Nephron progenitor cell (in vitro differentiated cells): ENCODE measurements around the gene SUPT4H1.

Experiments used
- DNase-seq: peaks from one replicate; pipeline ENCODE4 v3.0.0; 2021
- H3K27ac Mint-ChIP-seq: 2 replicates; pipeline ENCODE4 v1.8.0; 2021; ENCODE audit warnings: mild to moderate bottlenecking, moderate library complexity, mixed read lengths
- H3K27me3 Mint-ChIP-seq: 2 replicates; pipeline ENCODE4 v1.8.0; 2021; ENCODE audit warnings: mild to moderate bottlenecking, low read depth, mixed read lengths; ENCODE audit not compliant: poor library complexity
- H3K36me3 Mint-ChIP-seq: 2 replicates; pipeline ENCODE4 v1.8.0; 2021; ENCODE audit warnings: low read depth, mixed read lengths
- H3K4me1 Mint-ChIP-seq: 2 replicates; pipeline ENCODE4 v1.8.0; 2021; ENCODE audit warnings: mixed read lengths
- H3K4me3 Mint-ChIP-seq: 2 replicates; pipeline ENCODE4 v1.8.0; 2021; ENCODE audit warnings: mild to moderate bottlenecking, moderate library complexity, mixed read lengths
- H3K9me3 Mint-ChIP-seq: 2 replicates; pipeline ENCODE4 v1.8.0; 2021; ENCODE audit warnings: mild to moderate bottlenecking, moderate library complexity, mixed read lengths
- TF ChIP-seq, protein P1 (sequence below): fragments of 200-600 bp; sonication (generic); IDR thresholded peaks from 2 replicates; pipeline ENCODE4 v1.5.0; 2021; ENCODE audit warnings: antibody characterized with exemption

SUPT4H1 gene

DNA sequence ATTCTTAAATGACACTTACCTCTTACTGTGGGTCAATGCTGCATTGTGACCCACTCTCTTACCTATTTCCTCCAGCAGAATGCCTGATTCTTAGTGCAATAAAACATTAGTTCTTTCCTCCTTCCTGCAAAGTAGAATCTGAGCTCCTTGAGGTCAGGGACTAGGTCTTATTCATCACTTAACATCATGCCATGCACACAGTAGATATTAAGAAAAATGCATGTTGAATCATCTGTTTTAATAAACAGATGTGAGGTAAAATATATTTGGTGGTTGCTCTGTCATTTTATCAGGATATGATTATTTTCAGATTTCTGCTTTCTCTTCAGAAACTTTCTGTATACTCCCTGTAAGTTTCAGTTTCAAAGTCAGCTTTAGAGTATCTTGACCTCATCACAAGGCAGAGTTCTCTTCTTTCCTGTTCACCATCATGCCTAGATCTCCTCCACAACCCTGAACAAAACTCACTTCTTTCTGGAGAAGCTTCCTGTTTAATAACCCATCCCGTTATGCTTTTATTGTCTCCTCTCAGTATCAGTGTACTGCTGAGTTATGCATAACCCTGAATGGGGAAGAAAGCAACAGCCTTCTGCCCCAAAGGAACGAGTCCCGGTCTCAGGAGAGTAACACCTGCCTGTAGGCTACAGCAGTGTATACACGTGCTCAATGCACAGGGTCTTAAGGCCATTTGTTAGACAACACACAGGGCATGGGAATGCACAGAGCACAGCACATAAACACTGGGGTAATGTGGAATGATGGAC is 30.3 kb upstream of the SUPT4H1 start:
- no peak for DNase-seq
- no peaks in the 10 kb centered on the region for H3K36me3 Mint-ChIP-seq
- H3K9me3 Mint-ChIP-seq = no peaks in the 10 kb centered on the region
- peaks cover 3% of the 10 kb centered on the region for H3K27me3 Mint-ChIP-seq
- TF ChIP-seq, protein P1, sequence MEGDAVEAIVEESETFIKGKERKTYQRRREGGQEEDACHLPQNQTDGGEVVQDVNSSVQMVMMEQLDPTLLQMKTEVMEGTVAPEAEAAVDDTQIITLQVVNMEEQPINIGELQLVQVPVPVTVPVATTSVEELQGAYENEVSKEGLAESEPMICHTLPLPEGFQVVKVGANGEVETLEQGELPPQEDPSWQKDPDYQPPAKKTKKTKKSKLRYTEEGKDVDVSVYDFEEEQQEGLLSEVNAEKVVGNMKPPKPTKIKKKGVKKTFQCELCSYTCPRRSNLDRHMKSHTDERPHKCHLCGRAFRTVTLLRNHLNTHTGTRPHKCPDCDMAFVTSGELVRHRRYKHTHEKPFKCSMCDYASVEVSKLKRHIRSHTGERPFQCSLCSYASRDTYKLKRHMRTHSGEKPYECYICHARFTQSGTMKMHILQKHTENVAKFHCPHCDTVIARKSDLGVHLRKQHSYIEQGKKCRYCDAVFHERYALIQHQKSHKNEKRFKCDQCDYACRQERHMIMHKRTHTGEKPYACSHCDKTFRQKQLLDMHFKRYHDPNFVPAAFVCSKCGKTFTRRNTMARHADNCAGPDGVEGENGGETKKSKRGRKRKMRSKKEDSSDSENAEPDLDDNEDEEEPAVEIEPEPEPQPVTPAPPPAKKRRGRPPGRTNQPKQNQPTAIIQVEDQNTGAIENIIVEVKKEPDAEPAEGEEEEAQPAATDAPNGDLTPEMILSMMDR = no peak
- H3K4me1 Mint-ChIP-seq = peaks cover 63% of the 10 kb centered on the region
- no peak overlapping the region for H3K4me3 Mint-ChIP-seq
- H3K27ac Mint-ChIP-seq = peak overlapping the region; percentile 24

DNA sequence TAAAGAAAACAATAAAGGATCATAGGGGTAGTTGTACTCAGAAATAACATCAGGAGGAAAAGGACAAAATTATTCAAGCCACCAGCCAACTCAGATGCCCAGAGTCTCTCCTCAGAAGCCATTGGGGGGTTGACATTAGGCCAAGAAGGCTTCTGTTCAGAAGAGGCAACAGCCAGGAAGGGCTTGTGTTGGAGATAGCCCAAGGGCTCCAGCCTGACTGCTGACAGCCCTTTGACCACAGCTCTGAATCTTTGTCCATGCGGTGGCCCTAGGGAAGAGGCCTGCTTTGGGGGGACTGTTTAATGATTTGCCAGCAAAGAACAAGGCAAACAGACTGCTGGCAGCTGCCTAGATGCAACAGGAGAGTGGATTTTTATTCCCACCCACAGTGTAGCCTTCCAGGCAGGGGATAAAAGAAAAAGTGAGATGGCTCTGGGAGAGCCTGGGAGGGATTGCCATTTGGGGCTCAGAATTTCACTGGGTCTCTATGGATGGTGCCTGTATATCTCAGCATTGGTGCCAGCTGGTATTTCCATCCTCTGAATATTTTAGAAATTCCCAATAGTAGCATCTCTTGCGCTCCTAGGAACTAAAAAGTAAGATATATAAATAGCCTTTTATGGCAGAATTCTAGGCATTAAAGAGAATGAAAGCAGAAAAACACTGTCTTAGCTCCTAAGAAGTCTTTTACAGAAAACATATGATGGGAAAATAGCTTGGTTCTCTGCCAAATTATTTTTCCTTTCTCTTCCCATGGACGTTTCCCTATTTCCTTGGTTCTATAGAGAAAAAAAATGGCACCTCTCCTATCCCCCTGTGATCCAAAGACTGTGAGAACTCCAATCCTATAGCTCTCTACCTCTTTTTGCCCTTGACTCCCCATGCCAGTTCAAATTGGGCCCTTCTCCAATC is 29.4 kb upstream of the SUPT4H1 start:
- TF ChIP-seq, protein P1 = no peak
- peak overlapping the region; percentile 90 for H3K27ac Mint-ChIP-seq
- H3K9me3 Mint-ChIP-seq = no peaks in the 10 kb centered on the region
- no peaks in the 10 kb centered on the region for H3K36me3 Mint-ChIP-seq
- peaks cover 3% of the 10 kb centered on the region for H3K27me3 Mint-ChIP-seq
- no peak overlapping the region for H3K4me3 Mint-ChIP-seq
- DNase-seq = no peak
- peaks cover 64% of the 10 kb centered on the region for H3K4me1 Mint-ChIP-seq

DNA sequence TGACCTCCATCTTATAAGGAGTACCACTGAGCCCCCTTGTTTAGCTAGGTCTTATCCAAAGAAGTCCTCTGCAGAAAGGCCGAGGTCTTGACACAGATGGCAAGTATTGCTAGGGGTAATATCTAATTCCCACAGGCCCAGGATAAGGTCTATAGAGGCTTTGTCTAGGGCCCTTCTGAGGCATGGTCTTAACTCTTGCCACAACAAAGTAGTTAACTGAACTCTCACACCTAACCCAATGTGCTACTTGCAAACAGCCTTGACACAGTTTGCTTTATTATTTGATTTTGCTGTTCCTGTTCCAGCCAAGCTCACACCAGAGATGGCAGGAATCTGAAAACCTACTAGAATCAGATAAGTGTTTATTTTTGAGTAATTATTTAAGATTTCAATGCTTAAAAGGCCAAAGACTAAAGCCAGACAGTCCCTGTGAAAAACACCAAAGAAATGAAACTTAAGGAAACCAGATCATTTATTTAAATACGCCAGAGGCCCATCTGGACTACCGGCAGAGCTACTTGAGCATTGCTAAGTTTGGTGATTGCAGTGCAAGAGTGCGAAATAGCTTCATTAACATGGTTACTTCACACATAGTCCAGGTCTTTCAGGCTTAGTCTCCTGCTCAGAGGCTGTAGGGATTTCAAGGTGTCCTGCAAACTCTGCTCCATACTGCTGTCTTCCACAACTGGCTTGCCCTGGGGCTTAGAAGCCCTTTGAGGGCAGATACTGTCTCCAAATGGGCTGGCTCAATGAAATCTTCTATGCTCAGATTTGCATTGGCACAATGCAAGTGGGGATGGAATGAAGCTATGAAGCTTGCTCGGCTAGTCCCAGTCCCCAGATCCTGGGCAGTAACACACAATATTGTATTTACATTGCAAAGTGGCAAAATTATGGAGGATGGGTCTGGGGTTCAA is 28.5 kb upstream of the SUPT4H1 start:
- Mint-ChIP-seq H3K9me3 (no peaks in the 10 kb centered on the region), H3K4me1 (peaks cover 66% of the 10 kb centered on the region), H3K27ac (peak overlapping the region; percentile 90), H3K4me3 (no peak overlapping the region), H3K36me3 (no peaks in the 10 kb centered on the region), H3K27me3 (peaks cover 3% of the 10 kb centered on the region)
- no peak for DNase-seq
- TF ChIP-seq, protein P1 = no peak

DNA sequence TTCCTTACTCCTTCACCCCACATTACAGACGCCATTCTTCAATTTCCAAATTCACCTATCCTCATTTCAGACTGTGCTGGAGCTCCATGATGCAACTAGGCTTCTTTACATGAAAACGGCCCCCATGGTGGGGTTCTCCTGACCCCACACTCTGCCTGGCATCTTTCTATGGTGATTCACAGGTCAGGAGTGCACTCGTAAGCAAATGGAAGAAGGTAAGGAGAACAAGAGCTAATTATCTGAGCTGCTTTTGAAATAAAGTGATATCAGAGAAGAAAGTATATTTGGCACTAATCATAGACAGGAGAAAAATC is 27.5 kb upstream of the SUPT4H1 start:
- Mint-ChIP-seq H3K27ac (no peak overlapping the region), H3K4me1 (peaks cover 56% of the 10 kb centered on the region), H3K36me3 (no peaks in the 10 kb centered on the region), H3K9me3 (no peaks in the 10 kb centered on the region), H3K4me3 (no peak overlapping the region), H3K27me3 (peaks cover 3% of the 10 kb centered on the region)
- TF ChIP-seq, protein P1 = no peak
- no peak for DNase-seq

DNA sequence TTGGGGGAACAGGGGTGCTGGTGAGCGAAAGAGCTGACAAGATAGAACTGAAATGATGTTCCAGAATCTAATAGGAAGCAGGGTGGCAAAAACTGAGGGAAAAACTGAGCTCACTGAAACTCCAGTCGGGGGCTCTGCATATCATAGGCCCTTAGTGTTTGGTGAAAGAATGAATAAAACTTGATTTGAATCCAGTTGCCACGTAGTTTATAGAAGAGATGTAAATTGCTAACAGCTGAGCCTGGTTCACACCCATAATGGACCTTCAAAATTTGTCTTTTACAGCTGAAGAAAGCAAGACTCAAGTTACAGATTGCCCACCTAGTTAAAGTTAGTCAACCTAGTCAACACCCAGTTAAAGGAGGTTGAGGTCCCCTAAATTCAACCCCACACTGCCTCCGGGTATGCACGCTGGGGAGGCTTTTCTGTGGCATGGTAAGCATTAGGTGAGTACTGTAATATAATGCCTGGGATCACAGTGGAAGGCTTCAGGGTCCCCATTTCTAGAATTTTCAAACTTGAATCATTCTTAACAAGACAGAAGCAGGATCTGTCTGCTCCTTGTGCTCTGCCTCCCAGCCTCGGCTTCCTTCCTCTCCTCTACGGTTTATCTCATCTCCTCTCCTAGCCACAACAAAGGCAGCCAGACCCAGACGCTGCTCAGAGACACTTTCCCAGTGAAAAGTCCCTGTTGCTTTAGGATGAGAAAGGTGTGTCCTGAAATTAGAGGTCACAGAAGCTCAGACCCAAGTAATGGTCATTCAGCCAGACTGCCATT is 26.9 kb upstream of the SUPT4H1 start:
- Mint-ChIP-seq H3K36me3 (no peaks in the 10 kb centered on the region), H3K27ac (no peak overlapping the region), H3K9me3 (no peaks in the 10 kb centered on the region), H3K4me3 (no peak overlapping the region), H3K4me1 (peaks cover 50% of the 10 kb centered on the region), H3K27me3 (peaks cover 3% of the 10 kb centered on the region)
- TF ChIP-seq, protein P1 = no peak
- no peak for DNase-seq
